H1 (cell line): ENCODE measurements around the gene TTBK2. TPM values are rescaled to one million over a fixed set of nuclear protein-coding genes. Genes with fewer than 3 reads are reported as not detected.

Experiments used
- CTCF ChIA-PET: fragments of 300-600 bp; sonication (Branson Sonifier 250); formaldehyde crosslinking; loops from one replicate; lab custom pipeline; 2021; ENCODE audit not compliant: partially characterized antibody; lab: Charles Lee
- POLR2A ChIA-PET: fragments of 300-600 bp; sonication (Branson Sonifier 250); formaldehyde crosslinking; loops from one replicate; lab custom pipeline; 2021; ENCODE audit warnings: inconsistent platforms; ENCODE audit not compliant: partially characterized antibody; lab: Charles Lee
- DNase-seq, 2 experiments: peaks; one replicate each; pipeline versions ENCODE4 v3.0.0 to v3.0.0-alpha.2; 2010 to 2022; ENCODE audit warnings: low spot score in 2 of 2, low read depth in 1 of 2, mixed read lengths in 1 of 2
- FAIRE-seq: peaks from 2 replicates; lab custom pipeline; 2011; peaks lifted over from hg19 to GRCh38; lab: Jason Lieb, UNC
- H2AFZ ChIP-seq: 2 replicates; pipeline ENCODE4 v1.8.1; 2012; ENCODE audit warnings: low read length, inconsistent platforms
- H2AK5ac ChIP-seq: 2 replicates; pipeline ENCODE4 v1.6.1; 2013; ENCODE audit warnings: low read depth, low read length
- H2BK120ac ChIP-seq: replicated peaks from 2 replicates; pipeline ENCODE3; 2013; ENCODE audit warnings: low read depth, low read length, inconsistent platforms
- H2BK12ac ChIP-seq: 2 replicates; pipeline ENCODE4 v1.6.1; 2013; ENCODE audit warnings: low read depth, low read length
- H2BK15ac ChIP-seq: 2 replicates; pipeline ENCODE4 v1.6.1; 2013; ENCODE audit warnings: low read length
- H2BK20ac ChIP-seq: 2 replicates; pipeline ENCODE4 v1.6.1; 2013; ENCODE audit warnings: low read length
- H2BK5ac ChIP-seq: 2 replicates; pipeline ENCODE4 v1.6.1; 2013; ENCODE audit warnings: low read depth, low read length
- H3K14ac ChIP-seq: 2 replicates; pipeline ENCODE4 v1.6.1; 2013; ENCODE audit warnings: inconsistent platforms; ENCODE audit not compliant: insufficient read length
- H3K18ac ChIP-seq: 2 replicates; pipeline ENCODE4 v1.6.1; 2013; ENCODE audit warnings: low read length; ENCODE audit errors: extremely low read depth
- H3K23ac ChIP-seq: 2 replicates; pipeline ENCODE4 v1.6.1; 2013; ENCODE audit warnings: inconsistent platforms; ENCODE audit not compliant: insufficient read length
- H3K23me2 ChIP-seq: 2 replicates; pipeline ENCODE4 v1.6.1; 2013; ENCODE audit warnings: low read depth, low read length
- H3K27ac ChIP-seq: 2 replicates; pipeline ENCODE4 v1.6.1; 2011; ENCODE audit warnings: low read depth, low read length, inconsistent platforms
- H3K27me3 ChIP-seq, 4 experiments: replicated peaks in 1 of 4; 1 replicate in 1 of 4; 2 replicates in 3 of 4; pipeline versions ENCODE4 v1.6.1 to v1.8.1; 2011 to 2013; ENCODE audit warnings: low read length in 3 of 4, mild to moderate bottlenecking in 3 of 4, inconsistent platforms in 2 of 4, mixed read lengths in 2 of 4, moderate library complexity in 1 of 4; ENCODE audit not compliant: control insufficient read depth in 3 of 4, insufficient read depth in 3 of 4; ENCODE audit errors: extremely low read depth in 1 of 4
- H3K36me3 ChIP-seq, 4 experiments: 2 replicates each; pipeline versions ENCODE4 v1.6.1 to v1.8.1; 2011 to 2013; ENCODE audit warnings: mild to moderate bottlenecking in 4 of 4, low read length in 3 of 4, moderate library complexity in 2 of 4, control low read depth in 1 of 4, inconsistent platforms in 1 of 4; ENCODE audit not compliant: insufficient read depth in 4 of 4, control insufficient read depth in 2 of 4
- H3K4ac ChIP-seq: replicated peaks from 2 replicates; pipeline ENCODE3; 2013; ENCODE audit warnings: low read length, low read depth, mixed read lengths, inconsistent platforms; ENCODE audit not compliant: insufficient read length
- H3K4me1 ChIP-seq, 4 experiments: replicated peaks in 1 of 4; 1 replicate in 1 of 4; 2 replicates in 3 of 4; pipeline versions ENCODE4 v1.6.1 to v1.8.1; 2011 to 2013; ENCODE audit warnings: low read length in 3 of 4, inconsistent platforms in 2 of 4, mixed read lengths in 1 of 4; ENCODE audit not compliant: insufficient read depth in 4 of 4, control insufficient read depth in 3 of 4
- H3K4me2 ChIP-seq, 2 experiments: 2 replicates each; pipeline versions ENCODE4 v1.6.1 to v1.8.1; 2011 to 2013; ENCODE audit warnings: low read depth in 2 of 2, low read length in 2 of 2, control low read depth in 1 of 2, inconsistent platforms in 1 of 2, mild to moderate bottlenecking in 1 of 2; ENCODE audit not compliant: insufficient read depth in 1 of 2
- H3K4me3 ChIP-seq, 4 experiments: fragments of 200-600, 300-600 bp in 1 of 4; sonication (generic), shearing (Covaris generic), sonication (Bioruptor Twin) in 1 of 4; 2 replicates each; pipeline versions ENCODE4 v1.5.1 to v1.8.1; 2011 to 2016; ENCODE audit warnings: low read length in 4 of 4, low read depth in 3 of 4, control low read depth in 2 of 4, inconsistent platforms in 2 of 4, mild to moderate bottlenecking in 2 of 4, mixed read lengths in 1 of 4, moderate library complexity in 1 of 4; ENCODE audit not compliant: insufficient read depth in 2 of 4; ENCODE audit errors: extremely low read depth in 1 of 4
- H3K56ac ChIP-seq: replicated peaks from 2 replicates; pipeline ENCODE3; 2013; ENCODE audit warnings: low read depth, mild to moderate bottlenecking, mixed read lengths, low read length, inconsistent platforms; ENCODE audit not compliant: insufficient read length
- H3K79me1 ChIP-seq: 2 replicates; pipeline ENCODE4 v1.6.1; 2013; ENCODE audit warnings: low read depth, low read length, control low read depth
- H3K79me2 ChIP-seq, 2 experiments: 2 replicates each; pipeline versions ENCODE4 v1.6.1 to v1.8.1; 2012 to 2013; ENCODE audit warnings: low read length in 2 of 2, mild to moderate bottlenecking in 2 of 2, inconsistent platforms in 1 of 2; ENCODE audit not compliant: insufficient read depth in 2 of 2, control insufficient read depth in 1 of 2
- H3K9ac ChIP-seq, 4 experiments: replicated peaks in 1 of 4; 1 replicate in 1 of 4; 2 replicates in 3 of 4; pipeline versions ENCODE4 v1.6.1 to v1.8.1; 2011 to 2013; ENCODE audit warnings: low read depth in 3 of 4, low read length in 3 of 4, control low read depth in 2 of 4, mild to moderate bottlenecking in 2 of 4, moderate library complexity in 2 of 4, inconsistent platforms in 1 of 4; ENCODE audit errors: extremely low read depth in 1 of 4
- H3K9me3 ChIP-seq, 2 experiments: 2 replicates each; pipeline versions ENCODE4 v1.6.1 to v1.8.1; 2012 to 2013; ENCODE audit warnings: mild to moderate bottlenecking in 2 of 2, moderate library complexity in 2 of 2, control low read depth in 1 of 2, inconsistent platforms in 1 of 2, low read depth in 1 of 2, low read length in 1 of 2, mixed read lengths in 1 of 2; ENCODE audit not compliant: insufficient read depth in 2 of 2
- H4K20me1 ChIP-seq, 2 experiments: replicated peaks in 1 of 2; 2 replicates each; pipeline versions ENCODE3 to v1.8.1; 2011 to 2013; ENCODE audit warnings: inconsistent platforms in 2 of 2, low read length in 2 of 2, mild to moderate bottlenecking in 1 of 2; ENCODE audit not compliant: insufficient read depth in 2 of 2, control insufficient read depth in 1 of 2
- H4K5ac ChIP-seq: 2 replicates; pipeline ENCODE4 v1.6.1; 2013; ENCODE audit warnings: low read length, low read depth, mixed read lengths, inconsistent platforms; ENCODE audit not compliant: insufficient read length
- H4K8ac ChIP-seq: 2 replicates; pipeline ENCODE4 v1.8.0; 2013; ENCODE audit warnings: mild to moderate bottlenecking, moderate library complexity, low read length, inconsistent platforms; ENCODE audit not compliant: insufficient read depth; ENCODE audit errors: extremely low read depth
- H4K91ac ChIP-seq: replicated peaks from 2 replicates; pipeline ENCODE3; 2013; ENCODE audit warnings: low read length, mixed read lengths, inconsistent platforms; ENCODE audit not compliant: insufficient read length
- ATF3 ChIP-seq: IDR thresholded peaks from 2 replicates; pipeline ENCODE4 v1.6.1; 2011; ENCODE audit warnings: low read depth, mild to moderate bottlenecking, low read length; ENCODE audit not compliant: insufficient read depth
- E2F6 ChIP-seq: IDR thresholded peaks from 2 replicates; pipeline ENCODE4 v1.6.1; 2012; ENCODE audit warnings: inconsistent platforms
- EP300 ChIP-seq, 2 experiments: IDR thresholded peaks; 1 replicate in 1 of 2; 2 replicates in 1 of 2; pipeline ENCODE4 v1.6.1; 2011 to 2012; ENCODE audit warnings: low read depth in 2 of 2, low read length in 2 of 2, mild to moderate bottlenecking in 2 of 2, borderline replicate concordance in 1 of 2, inconsistent platforms in 1 of 2, moderate library complexity in 1 of 2
- HDAC6 ChIP-seq: IDR thresholded peaks from one replicate; pipeline ENCODE4 v1.7.1; 2012; ENCODE audit warnings: low read depth, mild to moderate bottlenecking, inconsistent platforms, low read length, moderate library complexity
- MAFK ChIP-seq: IDR thresholded peaks from 2 replicates; pipeline ENCODE4 v1.6.1; 2012; ENCODE audit warnings: low read depth, mild to moderate bottlenecking, improper control_type of control experiment, low read length
- RBBP5 ChIP-seq: IDR thresholded peaks from 2 replicates; pipeline ENCODE4 v1.7.1; 2012; ENCODE audit warnings: low read depth, mild to moderate bottlenecking, inconsistent platforms, low read length, moderate library complexity, borderline replicate concordance
- SIRT6 ChIP-seq: IDR thresholded peaks from one replicate; pipeline ENCODE4 v1.7.1; 2012; ENCODE audit warnings: low read length, inconsistent platforms
- SIX5 ChIP-seq: IDR thresholded peaks from 2 replicates; pipeline ENCODE4 v1.6.1; 2011; ENCODE audit warnings: mild to moderate bottlenecking, low read depth, low read length
- TCF12 ChIP-seq: IDR thresholded peaks from 2 replicates; pipeline ENCODE4 v1.6.1; 2011; ENCODE audit warnings: low read depth, mild to moderate bottlenecking, low read length
- USF2 ChIP-seq: IDR thresholded peaks from 2 replicates; pipeline ENCODE4 v1.6.1; 2011; ENCODE audit warnings: low read length, improper control_type of control experiment
- WGBS, 2 experiments: shearing (Covaris generic) in 1 of 2; methylation state at CpG; one replicate each; pipeline versions ENCODE4 v1.1.6 to v1.1.7; 2013 to 2015; ENCODE audit warnings: low lambda C conversion rate in 2 of 2, mixed read lengths in 2 of 2, inconsistent platforms in 1 of 2, low coverage in 1 of 2, missing lambda C conversion rate in 1 of 2; ENCODE audit not compliant: insufficient replicate concordance in 2 of 2, insufficient coverage in 1 of 2, insufficient read length in 1 of 2; ENCODE audit errors: extremely low coverage in 1 of 2, missing lambda C conversion rate in 1 of 2; 5-methylcytosine and 5-hydroxymethylcytosine counted together
- polyA plus RNA-seq, 7 experiments: library from polyadenylated mRNA; depleted of rRNA in 3 of 7; stranded (reverse) in 5 of 7; unstranded in 2 of 7; fragments of >200 nt in 5 of 7; fragments of 200-250 nt in 2 of 7; gene quantifications; 1 replicate in 5 of 7; 2 replicates in 1 of 7; 4 replicates in 1 of 7; pipeline versions ENCODE4 v1.2.1 to v1.2.3, GENCODE V29; 2011 to 2013; ENCODE audit warnings: missing spikeins in 2 of 7, mixed read lengths in 2 of 7
- total RNA-seq: library from RNA; stranded (reverse); fragmentation: NEBNext Ultra II Directional; extraction: Animal tissue kit (Norgen Biotek cat#: 25700); gene quantifications from 2 replicates; pipeline ENCODE4 v1.2.1, GENCODE V29; 2021

Gene TTBK2
- total and polyA plus RNA-seq, 2 of the 8 experiments (the other 6 are each of a cell fraction or from before 2014, with no cell fraction given), result 2.7 to 18.2 TPM

GRCh38 chr15:42707873-42708544, 212.6 kb downstream of the TTBK2 start:
- Histone ChIP-seq H3K27me3 (no peaks in the 10 kb centered on the region), H3K79me1 (no peaks in the 10 kb centered on the region), H3K9me3 (no peaks in the 10 kb centered on the region), H3K4me2 (no peak overlapping the region), H2AK5ac (no peak overlapping the region), H3K23ac (no peak overlapping the region), H3K18ac (no peak overlapping the region), H2BK15ac (no peak overlapping the region), H4K5ac (no peak overlapping the region), H4K20me1 (peaks cover 0 to 2% of the 10 kb centered on the region in 2 experiments), H2BK5ac (no peak overlapping the region), H3K27ac (no peak overlapping the region), H3K9ac (no peak overlapping the region), H3K4me1 (no peaks in the 10 kb centered on the region), H3K4me3 (no peak overlapping the region), H2BK120ac (no peak overlapping the region), H3K36me3 (no peaks in the 10 kb centered on the region), H3K56ac (no peak overlapping the region), H3K14ac (no peak overlapping the region), H4K8ac (no peak overlapping the region), H2AFZ (no peak overlapping the region), H3K23me2 (no peaks in the 10 kb centered on the region), H3K79me2 (no peaks in the 10 kb centered on the region), H2BK12ac (no peak overlapping the region), H2BK20ac (no peak overlapping the region), H3K4ac (no peak overlapping the region), H4K91ac (no peak overlapping the region)
- ChIA-PET POLR2A (no interaction called here), CTCF (interaction anchor here (0.6 to 4.7 kb wide), 4 partner anchors 15 to 290 kb away, joined by 3 to 27 read pairs (median 3); no protein-coding TSS in a partner anchor)
- WGBS, 2 experiments, result 83% methylated on average over 3 of the region's 3 CpGs; no CpG with 5 or more reads in 1 of the 2 experiments
- FAIRE-seq (no peak), DNase-seq (no peak)
- no peak for TF ChIP-seq SIRT6
- no peak for TF ChIP-seq RBBP5
- TF ChIP-seq TCF12, result no peak
- TF ChIP-seq ATF3, result no peak
- TF ChIP-seq SIX5, result no peak
- no peak for TF ChIP-seq USF2
- TF ChIP-seq EP300 (IDR thresholded peaks at IDR 0.05; ENCODE audit: borderline replicate concordance in 1 of 2, low read depth in 2 of 2, low read length in 2 of 2), result no peak
- no peak for TF ChIP-seq HDAC6
- no peak for TF ChIP-seq MAFK
- no peak for TF ChIP-seq E2F6
